CD4-positive, alpha-beta T cell (primary cell): ENCODE results near the gene RASIP1. TPM values are rescaled to one million over a fixed set of nuclear protein-coding genes. Genes with fewer than 3 reads are reported as not detected.
"Not testable (repeated sequence)": the region's sequence is repeated elsewhere in the genome, so short reads cannot be mapped to it uniquely, and the experiment has no call there.

ENCODE experiments used
- ATAC-seq: fragments of 200-7000 bp; cut with Tn5 transposase; one replicate; pipeline ENCODE4 v1.10.0; 2022; ENCODE audit warnings: mild to moderate bottlenecking; ENCODE audit not compliant: poor library complexity
- CTCF ChIA-PET: fragments of 350-600 bp; sonication (Branson Sonifier 250); formaldehyde crosslinking; loops from one replicate; lab custom pipeline; 2021; ENCODE audit warnings: antibody characterized with exemption, inconsistent platforms; lab: Charles Lee
- POLR2A ChIA-PET: fragments of 350-600 bp; sonication (Branson Sonifier 250); formaldehyde crosslinking; loops from one replicate; lab custom pipeline; 2021; ENCODE audit warnings: antibody characterized with exemption, inconsistent platforms; lab: Charles Lee
- DNase-seq, 14 experiments: peaks; one replicate each; pipeline ENCODE4 v3.0.0-alpha.2; 2013 to 2020; ENCODE audit warnings: mixed read lengths in 2 of 14
- H3K27ac ChIP-seq, 2 donors: one replicate each; pipeline versions ENCODE4 v1.5.1 to v1.7.0; 2013; ENCODE audit warnings: low read length in 2 of 2, low read depth in 1 of 2, mild to moderate bottlenecking in 1 of 2
- H3K27me3 ChIP-seq, 2 experiments: 1 replicate in 1 of 2; 2 replicates in 1 of 2; pipeline versions ENCODE4 v1.6.1 to v1.7.0; 2013; ENCODE audit warnings: low read length in 2 of 2, control low read depth in 1 of 2, mild to moderate bottlenecking in 1 of 2, moderate library complexity in 1 of 2; ENCODE audit not compliant: insufficient read depth in 2 of 2, control insufficient read depth in 1 of 2
- H3K36me3 ChIP-seq: one replicate; pipeline ENCODE4 v1.6.1; 2013; ENCODE audit warnings: low read length, control low read depth; ENCODE audit not compliant: insufficient read depth
- H3K4me1 ChIP-seq: one replicate; pipeline ENCODE4 v1.6.1; 2013; ENCODE audit warnings: low read length, control low read depth; ENCODE audit not compliant: insufficient read depth
- H3K4me3 ChIP-seq: one replicate; pipeline ENCODE4 v1.5.1; 2013; ENCODE audit warnings: mild to moderate bottlenecking, low read length, moderate library complexity
- H3K9me3 ChIP-seq, 2 experiments: 1 replicate in 1 of 2; 2 replicates in 1 of 2; pipeline versions ENCODE4 v1.6.1 to v1.7.0; 2013; ENCODE audit warnings: low read length in 2 of 2, mild to moderate bottlenecking in 2 of 2, control low read depth in 1 of 2, moderate library complexity in 1 of 2; ENCODE audit not compliant: control insufficient read depth in 1 of 2, insufficient read depth in 1 of 2
- H3K27ac Mint-ChIP-seq: one replicate; pipeline ENCODE4 v1.8.0; 2020; ENCODE audit warnings: mixed read lengths
- H3K27me3 Mint-ChIP-seq: one replicate; pipeline ENCODE4 v1.8.0; 2021; ENCODE audit warnings: mixed read lengths
- H3K36me3 Mint-ChIP-seq: one replicate; pipeline ENCODE4 v1.8.0; 2021; ENCODE audit warnings: low read depth, mixed read lengths
- H3K4me1 Mint-ChIP-seq: one replicate; pipeline ENCODE4 v1.8.0; 2021; ENCODE audit warnings: low read depth, mixed read lengths
- H3K4me3 Mint-ChIP-seq: one replicate; pipeline ENCODE4 v1.8.0; 2020; ENCODE audit warnings: mild to moderate bottlenecking, mixed read lengths
- H3K9me3 Mint-ChIP-seq: one replicate; pipeline ENCODE4 v1.8.0; 2020; ENCODE audit warnings: mixed read lengths
- CTCF ChIP-seq: fragments of 200-600 bp; IDR thresholded peaks from one replicate; pipeline ENCODE4 v1.8.0; 2022; ENCODE audit warnings: antibody characterized with exemption, mild to moderate bottlenecking
- intact Hi-C, 2 experiments: fragments of 100-400 bp; cut with DNase I in 1 of 2; cut with micrococcal nuclease in 1 of 2; formaldehyde crosslinking; loops; one replicate each; pipeline versions ENCODE4 v1.15.1 to v1.9.0; 2023 to 2025; cut with DNase I, micrococcal nuclease
- total RNA-seq, 174 experiments: library from RNA in 2 of 174; stranded (reverse) in 2 of 174; gene quantifications; one replicate each; pipeline ENCODE4 v1.2.3 and lab custom pipeline; 2021 to 2026

RASIP1 gene
- total RNA-seq, 2 experiments from 2014 or later, result 0.55 to 0.56 TPM

- H3K36me3 ChIP-seq, result no peaks in the 10 kb centered on the region
- ChIA-PET CTCF (no interaction called here), POLR2A (no interaction called here)
- H3K27me3 ChIP-seq, result no peaks in the 10 kb centered on the region
- no peaks in the 10 kb centered on the region for H3K9me3 Mint-ChIP-seq
- peaks cover 31% of the 10 kb centered on the region for H3K4me1 ChIP-seq
- H3K36me3 Mint-ChIP-seq, result no peaks in the 10 kb centered on the region
- TF ChIP-seq CTCF, result no peak
- DNase-seq (no peak), ATAC-seq (no peak)
- H3K4me3 ChIP-seq, result no peak overlapping the region
- no peak overlapping the region for H3K27ac ChIP-seq
- no peaks in the 10 kb centered on the region for H3K9me3 ChIP-seq
- no peak overlapping the region for H3K27ac Mint-ChIP-seq
- H3K4me3 Mint-ChIP-seq, result peak overlapping the region; percentile 35
- intact Hi-C loops, result loop anchor here in 1 of 2 experiments (10.0 kb wide), 1 partner anchor 214 kb away; no protein-coding TSS in a partner anchor
- H3K4me1 Mint-ChIP-seq, result peaks cover 24% of the 10 kb centered on the region
- no peaks in the 10 kb centered on the region for H3K27me3 Mint-ChIP-seq
Observed at GRCh38 chr19:48718711-48719231, 21.6 kb downstream of the RASIP1 start.

- H3K36me3 ChIP-seq, H3K27me3 Mint-ChIP-seq, H3K27ac ChIP-seq, H3K4me3 ChIP-seq, H3K36me3 Mint-ChIP-seq, H3K9me3 ChIP-seq, ATAC-seq, POLR2A ChIA-PET, CTCF ChIA-PET, H3K9me3 Mint-ChIP-seq, H3K27ac Mint-ChIP-seq, DNase-seq, H3K27me3 ChIP-seq: not testable (repeated sequence)
- Mint-ChIP-seq H3K4me1 (peaks cover 26% of the 10 kb centered on the region), H3K4me3 (peak overlapping the region; percentile 4)
- intact Hi-C loops, result loop anchor here in 1 of 2 experiments (10.0 kb wide), 1 partner anchor 213 kb away; no protein-coding TSS in a partner anchor
- H3K4me1 ChIP-seq, result peaks cover 38% of the 10 kb centered on the region
Observed at GRCh38 chr19:48718106-48718505, 22.3 kb downstream of the RASIP1 start.

GRCh38 chr19:48716562-48717291 lies 23.7 kb downstream of the RASIP1 start:
- TF ChIP-seq CTCF, result no peak
- peak overlapping the region; percentile 45 for H3K4me3 Mint-ChIP-seq
- H3K36me3 ChIP-seq, result no peaks in the 10 kb centered on the region
- H3K27me3 Mint-ChIP-seq, result no peaks in the 10 kb centered on the region
- POLR2A ChIA-PET, result interaction anchor here (0.9 kb wide), 1 partner anchor 70 kb away, joined by 3 read pairs; the partner anchor contains the start of gene CA11
- no peak overlapping the region for H3K27ac ChIP-seq
- ATAC-seq (no peak), DNase-seq (peak in 1 of 14 experiments; percentile 29)
- peaks cover 31% of the 10 kb centered on the region for H3K4me1 Mint-ChIP-seq
- H3K9me3 Mint-ChIP-seq, result no peaks in the 10 kb centered on the region
- no peaks in the 10 kb centered on the region for H3K27me3 ChIP-seq
- CTCF ChIA-PET, result no interaction called here
- no peaks in the 10 kb centered on the region for H3K9me3 ChIP-seq
- intact Hi-C loops, result loop anchor here in 1 of 2 experiments (10.0 kb wide), 1 partner anchor 212 kb away; no protein-coding TSS in a partner anchor
- H3K4me1 ChIP-seq, result peaks cover 42% of the 10 kb centered on the region
- no peak overlapping the region for H3K27ac Mint-ChIP-seq
- no peak overlapping the region for H3K4me3 ChIP-seq
- no peaks in the 10 kb centered on the region for H3K36me3 Mint-ChIP-seq
